Erythroblast (primary cell): ENCODE measurements around the gene HAGHL.

Experiments used
- GATA1 ChIP-seq: IDR thresholded peaks from 2 replicates; pipeline ENCODE4 v1.6.1; 2011; ENCODE audit warnings: low read depth, mild to moderate bottlenecking, control low read depth, low read length, moderate library complexity
- POLR2A ChIP-seq: IDR thresholded peaks from 2 replicates; pipeline ENCODE4 v1.6.1; 2011; ENCODE audit warnings: mild to moderate bottlenecking, low read length

DNA sequence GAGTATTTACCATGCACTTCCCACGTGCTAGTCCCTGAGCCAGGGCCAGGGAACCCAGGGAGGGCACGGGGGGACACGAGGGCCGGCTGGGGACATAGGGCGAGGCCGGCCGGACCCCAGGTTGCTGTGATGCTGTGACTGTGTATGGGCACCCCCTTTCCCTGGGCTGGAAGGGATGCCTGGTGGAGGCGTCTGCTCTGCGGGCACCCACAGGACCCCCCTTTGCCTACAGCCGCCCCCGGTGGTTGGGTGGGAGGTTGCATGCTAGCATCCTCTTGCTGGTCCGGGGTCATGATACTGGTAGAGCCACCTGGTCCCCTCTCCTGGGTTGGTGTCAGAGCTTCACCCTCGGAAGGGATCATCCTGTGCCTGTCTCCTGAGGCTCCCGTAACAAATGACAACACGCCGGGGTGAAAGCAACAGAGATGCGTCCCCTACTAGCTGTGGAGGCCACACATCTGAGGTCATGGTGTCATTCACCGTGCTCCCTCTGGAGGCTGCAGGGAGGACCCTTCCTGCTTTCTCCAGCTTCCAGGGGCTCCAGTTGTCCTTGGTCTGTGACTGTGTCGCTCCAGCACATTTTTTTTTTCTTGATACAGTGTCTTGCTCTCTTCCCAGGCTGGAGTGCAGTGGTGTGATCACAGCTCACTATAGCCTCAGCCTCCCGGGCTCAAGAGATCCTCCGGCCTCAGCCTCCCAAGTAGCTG, 17.0 kb downstream of the HAGHL start:
- TF ChIP-seq POLR2A (no peak), GATA1 (no peak)
